HEK293 (cell line): ENCODE data around the gene SBNO2.

Source experiments
- CTCF ChIA-PET: fragments of 350-600 bp; formaldehyde crosslinking; extraction: SDS; loops from one replicate; lab custom pipeline; 2021; ENCODE audit warnings: antibody characterized with exemption; lab: Yijun Ruan, JAX
- POLR2A ChIA-PET: fragments of 300-600 bp; formaldehyde crosslinking; extraction: SDS; loops from one replicate; lab custom pipeline; 2020; ENCODE audit warnings: antibody characterized with exemption, inconsistent platforms; lab: Yijun Ruan, JAX
- H3K27ac ChIP-seq: fragments of 200-500 bp; sonication (Bioruptor generic); 2 replicates; pipeline ENCODE4 v1.5.1; 2014; ENCODE audit warnings: low read depth, low read length, control low read depth, inconsistent platforms; ENCODE audit errors: extremely low read depth
- H3K36me3 ChIP-seq, 2 experiments: fragments of 200-500 bp in 1 of 2; sonication (Bioruptor generic) in 1 of 2; 1 replicate in 1 of 2; 2 replicates in 1 of 2; pipeline ENCODE4 v1.5.1; 2014 to 2017; ENCODE audit warnings: inconsistent platforms in 2 of 2, low read length in 2 of 2; ENCODE audit not compliant: control insufficient read depth in 2 of 2, insufficient read depth in 1 of 2
- H3K4me1 ChIP-seq: fragments of 200-500 bp; sonication (Bioruptor generic); 2 replicates; pipeline ENCODE4 v1.5.1; 2014; ENCODE audit warnings: mild to moderate bottlenecking, low read length, inconsistent platforms; ENCODE audit not compliant: control insufficient read depth, insufficient read depth
- H3K4me3 ChIP-seq: 2 replicates; pipeline ENCODE4 v1.5.1; 2011; ENCODE audit warnings: low read depth, mild to moderate bottlenecking, control low read depth, low read length, moderate library complexity
- H3K9me3 ChIP-seq: fragments of 200-500 bp; sonication (Bioruptor generic); 2 replicates; pipeline ENCODE4 v1.5.1; 2014; ENCODE audit warnings: low read depth, low read length, inconsistent platforms; ENCODE audit not compliant: control insufficient read depth, insufficient read depth
- BCL11B ChIP-seq: fragments of 450-650 bp; formaldehyde crosslinking; IDR thresholded peaks from 2 replicates; pipeline ENCODE4 v1.5.1; 2016; ENCODE audit warnings: low read depth, missing biosample characterization, missing genetic modification characterization
- INSM2 ChIP-seq: fragments of 450-650 bp; formaldehyde crosslinking; IDR thresholded peaks from 2 replicates; pipeline ENCODE4 v1.5.1; 2016; ENCODE audit warnings: missing biosample characterization, missing genetic modification characterization
- KLF1 ChIP-seq: fragments of 450-650 bp; formaldehyde crosslinking; IDR thresholded peaks from 2 replicates; pipeline ENCODE4 v1.5.1; 2016; ENCODE audit warnings: missing biosample characterization, missing genetic modification characterization
- KLF8 ChIP-seq: fragments of 450-650 bp; formaldehyde crosslinking; IDR thresholded peaks from 2 replicates; pipeline ENCODE4 v1.5.1; 2016; ENCODE audit warnings: missing biosample characterization, missing genetic modification characterization
- KLF9 ChIP-seq: fragments of 450-650 bp; formaldehyde crosslinking; IDR thresholded peaks from 2 replicates; pipeline ENCODE4 v1.5.1; 2016; ENCODE audit warnings: missing biosample characterization, missing genetic modification characterization, low read depth
- YY2 ChIP-seq: fragments of 450-650 bp; formaldehyde crosslinking; IDR thresholded peaks from 2 replicates; pipeline ENCODE4 v1.5.1; 2016; ENCODE audit warnings: missing biosample characterization, missing genetic modification characterization
- ZBTB10 ChIP-seq: fragments of 450-650 bp; formaldehyde crosslinking; IDR thresholded peaks from 2 replicates; pipeline ENCODE4 v1.5.1; 2016; ENCODE audit warnings: missing biosample characterization, missing genetic modification characterization
- ZBTB7A ChIP-seq: fragments of 450-650 bp; formaldehyde crosslinking; IDR thresholded peaks from 2 replicates; pipeline ENCODE4 v1.5.1; 2016; ENCODE audit warnings: low read depth, missing biosample characterization, missing genetic modification characterization
- ZFP69B ChIP-seq: fragments of 450-650 bp; formaldehyde crosslinking; IDR thresholded peaks from 2 replicates; pipeline ENCODE4 v1.5.1; 2016; ENCODE audit warnings: missing biosample characterization, missing genetic modification characterization
- ZIC2 ChIP-seq: fragments of 450-650 bp; formaldehyde crosslinking; IDR thresholded peaks from 2 replicates; pipeline ENCODE4 v1.5.1; 2016; ENCODE audit warnings: missing biosample characterization, missing genetic modification characterization
- ZNF24 ChIP-seq: fragments of 450-650 bp; formaldehyde crosslinking; IDR thresholded peaks from 2 replicates; pipeline ENCODE4 v1.5.1; 2016; ENCODE audit warnings: missing biosample characterization, missing genetic modification characterization
- ZNF335 ChIP-seq: fragments of 450-650 bp; formaldehyde crosslinking; conservative IDR thresholded peaks from 2 replicates; pipeline ENCODE4 v1.5.1; 2016; ENCODE audit warnings: missing biosample characterization, missing genetic modification characterization
- ZNF776 ChIP-seq: fragments of 450-650 bp; formaldehyde crosslinking; IDR thresholded peaks from 2 replicates; pipeline ENCODE4 v1.5.0; 2017; ENCODE audit warnings: missing biosample characterization, missing genetic modification characterization, borderline replicate concordance
- ZNF785 ChIP-seq: fragments of 450-650 bp; formaldehyde crosslinking; IDR thresholded peaks from 2 replicates; pipeline ENCODE4 v1.5.1; 2016; ENCODE audit warnings: missing biosample characterization, missing genetic modification characterization
- TF ChIP-seq, protein P1 (sequence below): fragments of 450-650 bp; formaldehyde crosslinking; IDR thresholded peaks from 2 replicates; pipeline ENCODE4 v1.5.1; 2016; ENCODE audit warnings: missing biosample characterization, missing genetic modification characterization
- TF ChIP-seq, protein P2 (sequence below): fragments of 450-650 bp; formaldehyde crosslinking; IDR thresholded peaks from 2 replicates; pipeline ENCODE4 v1.5.1; 2016; ENCODE audit warnings: missing biosample characterization, missing genetic modification characterization, borderline replicate concordance
- TF ChIP-seq, protein P3 (sequence below): fragments of 450-650 bp; formaldehyde crosslinking; IDR thresholded peaks from 2 replicates; pipeline ENCODE4 v1.5.1; 2017; ENCODE audit warnings: missing biosample characterization, missing genetic modification characterization

The SBNO2 gene, protein sequence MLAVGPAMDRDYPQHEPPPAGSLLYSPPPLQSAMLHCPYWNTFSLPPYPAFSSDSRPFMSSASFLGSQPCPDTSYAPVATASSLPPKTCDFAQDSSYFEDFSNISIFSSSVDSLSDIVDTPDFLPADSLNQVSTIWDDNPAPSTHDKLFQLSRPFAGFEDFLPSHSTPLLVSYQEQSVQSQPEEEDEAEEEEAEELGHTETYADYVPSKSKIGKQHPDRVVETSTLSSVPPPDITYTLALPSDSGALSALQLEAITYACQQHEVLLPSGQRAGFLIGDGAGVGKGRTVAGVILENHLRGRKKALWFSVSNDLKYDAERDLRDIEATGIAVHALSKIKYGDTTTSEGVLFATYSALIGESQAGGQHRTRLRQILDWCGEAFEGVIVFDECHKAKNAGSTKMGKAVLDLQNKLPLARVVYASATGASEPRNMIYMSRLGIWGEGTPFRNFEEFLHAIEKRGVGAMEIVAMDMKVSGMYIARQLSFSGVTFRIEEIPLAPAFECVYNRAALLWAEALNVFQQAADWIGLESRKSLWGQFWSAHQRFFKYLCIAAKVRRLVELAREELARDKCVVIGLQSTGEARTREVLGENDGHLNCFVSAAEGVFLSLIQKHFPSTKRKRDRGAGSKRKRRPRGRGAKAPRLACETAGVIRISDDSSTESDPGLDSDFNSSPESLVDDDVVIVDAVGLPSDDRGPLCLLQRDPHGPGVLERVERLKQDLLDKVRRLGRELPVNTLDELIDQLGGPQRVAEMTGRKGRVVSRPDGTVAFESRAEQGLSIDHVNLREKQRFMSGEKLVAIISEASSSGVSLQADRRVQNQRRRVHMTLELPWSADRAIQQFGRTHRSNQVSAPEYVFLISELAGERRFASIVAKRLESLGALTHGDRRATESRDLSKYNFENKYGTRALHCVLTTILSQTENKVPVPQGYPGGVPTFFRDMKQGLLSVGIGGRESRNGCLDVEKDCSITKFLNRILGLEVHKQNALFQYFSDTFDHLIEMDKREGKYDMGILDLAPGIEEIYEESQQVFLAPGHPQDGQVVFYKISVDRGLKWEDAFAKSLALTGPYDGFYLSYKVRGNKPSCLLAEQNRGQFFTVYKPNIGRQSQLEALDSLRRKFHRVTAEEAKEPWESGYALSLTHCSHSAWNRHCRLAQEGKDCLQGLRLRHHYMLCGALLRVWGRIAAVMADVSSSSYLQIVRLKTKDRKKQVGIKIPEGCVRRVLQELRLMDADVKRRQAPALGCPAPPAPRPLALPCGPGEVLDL (N-terminal part only)

DNA sequence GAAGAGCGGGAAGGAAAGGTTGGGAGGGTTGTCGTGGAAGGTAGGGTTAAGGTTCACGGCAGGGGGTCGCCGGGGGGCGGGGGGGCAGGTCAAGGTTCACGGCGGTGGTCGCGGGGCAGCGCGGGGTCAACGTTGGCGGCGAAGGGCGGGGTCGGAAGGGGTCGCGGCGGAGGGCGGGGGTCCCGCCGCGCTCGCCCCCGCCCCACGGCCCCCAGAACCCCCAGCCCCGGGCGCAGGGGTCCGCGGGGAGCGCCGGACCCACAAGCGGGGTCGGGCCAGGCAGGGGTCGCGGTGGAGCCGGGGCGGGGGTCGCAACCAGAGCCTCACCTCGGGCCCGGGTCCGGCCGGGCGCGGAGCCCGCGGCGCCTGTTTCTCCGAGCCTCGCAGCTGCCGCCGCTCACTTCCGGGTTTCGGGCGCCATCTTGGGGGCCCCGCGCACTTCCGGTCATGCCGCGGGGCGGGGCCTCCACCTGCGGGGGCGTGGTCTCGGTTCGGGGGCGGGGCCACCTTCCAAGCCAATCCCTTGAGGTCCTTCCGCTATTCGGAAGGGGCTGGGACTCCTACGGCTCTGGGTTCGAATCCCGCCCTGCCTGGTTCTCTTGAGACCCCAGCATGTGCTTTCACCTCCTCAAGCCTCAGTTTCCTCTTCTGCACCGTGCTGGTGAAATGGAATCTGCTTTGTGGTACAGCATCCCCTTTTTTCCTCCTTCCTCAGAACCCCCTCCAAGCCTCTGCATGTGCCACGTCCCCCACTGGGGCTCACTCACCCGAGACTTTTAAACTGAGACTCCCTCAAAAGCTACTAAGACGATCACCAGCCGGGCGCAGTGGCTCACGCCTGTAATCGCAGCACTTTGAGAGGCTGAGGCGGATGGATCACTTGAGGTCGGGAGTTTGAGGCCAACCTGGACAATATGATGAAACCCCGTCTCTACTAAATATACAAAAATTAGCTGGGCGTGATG, at the start of gene SBNO2:
Gene SBNO2, minus strand, starts transcription at position 424 of the 965 bp plus-strand sequence. CDS start 19,992 bp downstream, outside the sequence.
- ChIA-PET POLR2A (interaction anchor here (1.0 kb wide), 1 partner anchor 11 kb away, joined by 5 read pairs; no protein-coding TSS in a partner anchor), CTCF (interaction anchor here (0.8 to 1.2 kb wide), 2 partner anchors 11 to 13 kb away, joined by 4 to 5 read pairs; no protein-coding TSS in a partner anchor)
- Histone ChIP-seq H3K4me3 (peak within 1 kb of the TSS; percentile 49), H3K9me3 (no peaks in the 10 kb centered on the region), H3K36me3 (peaks cover 0 to 3% of the 10 kb centered on the region in 2 experiments; a peak in 1 of 3 replicates), H3K4me1 (peaks cover 4% of the 10 kb centered on the region), H3K27ac (peak within 1 kb of the TSS; percentile 64)
- TF ChIP-seq KLF9 (tag by site-specific recombination) (peak; percentile 77), ZNF776 (tag by site-specific recombination) (no peak), KLF8 (peak; percentile 14; the same call in 1 of the 2 replicates), ZNF24 (tag by site-specific recombination) (peak; percentile 68; the same call in 1 of the 2 replicates), ZBTB10 (tag by site-specific recombination) (peak; percentile 71; the same call in 1 of the 2 replicates), ZBTB7A (peak; percentile 87), INSM2 (peak; percentile 31; the same call in 1 of the 2 replicates), KLF1 (tag by site-specific recombination) (peak; percentile 26; the same call in 1 of the 2 replicates), BCL11B (tag by site-specific recombination) (no peak), ZIC2 (tag by site-specific recombination) (peak; percentile 45; the same call in 1 of the 2 replicates), YY2 (tag by site-specific recombination) (peak; percentile 53), ZNF335 (tag by site-specific recombination) (peak; percentile 16), ZNF785 (0 out of 2 replicates have a peak, but pooled peaks have one; percentile 27), ZFP69B (tag by site-specific recombination) (peak; percentile 25; the same call in 1 of the 2 replicates)
- TF ChIP-seq, protein P1, sequence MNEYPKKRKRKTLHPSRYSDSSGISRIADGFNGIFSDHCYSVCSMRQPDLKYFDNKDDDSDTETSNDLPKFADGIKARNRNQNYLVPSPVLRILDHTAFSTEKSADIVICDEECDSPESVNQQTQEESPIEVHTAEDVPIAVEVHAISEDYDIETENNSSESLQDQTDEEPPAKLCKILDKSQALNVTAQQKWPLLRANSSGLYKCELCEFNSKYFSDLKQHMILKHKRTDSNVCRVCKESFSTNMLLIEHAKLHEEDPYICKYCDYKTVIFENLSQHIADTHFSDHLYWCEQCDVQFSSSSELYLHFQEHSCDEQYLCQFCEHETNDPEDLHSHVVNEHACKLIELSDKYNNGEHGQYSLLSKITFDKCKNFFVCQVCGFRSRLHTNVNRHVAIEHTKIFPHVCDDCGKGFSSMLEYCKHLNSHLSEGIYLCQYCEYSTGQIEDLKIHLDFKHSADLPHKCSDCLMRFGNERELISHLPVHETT (tag by site-specific recombination) = peak; percentile 35; the same call in 1 of the 2 replicates
- TF ChIP-seq, protein P2, sequence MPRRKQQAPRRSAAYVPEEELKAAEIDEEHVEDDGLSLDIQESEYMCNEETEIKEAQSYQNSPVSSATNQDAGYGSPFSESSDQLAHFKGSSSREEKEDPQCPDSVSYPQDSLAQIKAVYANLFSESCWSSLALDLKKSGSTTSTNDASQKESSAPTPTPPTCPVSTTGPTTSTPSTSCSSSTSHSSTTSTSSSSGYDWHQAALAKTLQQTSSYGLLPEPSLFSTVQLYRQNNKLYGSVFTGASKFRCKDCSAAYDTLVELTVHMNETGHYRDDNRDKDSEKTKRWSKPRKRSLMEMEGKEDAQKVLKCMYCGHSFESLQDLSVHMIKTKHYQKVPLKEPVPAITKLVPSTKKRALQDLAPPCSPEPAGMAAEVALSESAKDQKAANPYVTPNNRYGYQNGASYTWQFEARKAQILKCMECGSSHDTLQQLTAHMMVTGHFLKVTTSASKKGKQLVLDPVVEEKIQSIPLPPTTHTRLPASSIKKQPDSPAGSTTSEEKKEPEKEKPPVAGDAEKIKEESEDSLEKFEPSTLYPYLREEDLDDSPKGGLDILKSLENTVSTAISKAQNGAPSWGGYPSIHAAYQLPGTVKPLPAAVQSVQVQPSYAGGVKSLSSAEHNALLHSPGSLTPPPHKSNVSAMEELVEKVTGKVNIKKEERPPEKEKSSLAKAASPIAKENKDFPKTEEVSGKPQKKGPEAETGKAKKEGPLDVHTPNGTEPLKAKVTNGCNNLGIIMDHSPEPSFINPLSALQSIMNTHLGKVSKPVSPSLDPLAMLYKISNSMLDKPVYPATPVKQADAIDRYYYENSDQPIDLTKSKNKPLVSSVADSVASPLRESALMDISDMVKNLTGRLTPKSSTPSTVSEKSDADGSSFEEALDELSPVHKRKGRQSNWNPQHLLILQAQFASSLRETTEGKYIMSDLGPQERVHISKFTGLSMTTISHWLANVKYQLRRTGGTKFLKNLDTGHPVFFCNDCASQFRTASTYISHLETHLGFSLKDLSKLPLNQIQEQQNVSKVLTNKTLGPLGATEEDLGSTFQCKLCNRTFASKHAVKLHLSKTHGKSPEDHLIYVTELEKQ (tag by site-specific recombination) = no peak
- TF ChIP-seq, protein P3, sequence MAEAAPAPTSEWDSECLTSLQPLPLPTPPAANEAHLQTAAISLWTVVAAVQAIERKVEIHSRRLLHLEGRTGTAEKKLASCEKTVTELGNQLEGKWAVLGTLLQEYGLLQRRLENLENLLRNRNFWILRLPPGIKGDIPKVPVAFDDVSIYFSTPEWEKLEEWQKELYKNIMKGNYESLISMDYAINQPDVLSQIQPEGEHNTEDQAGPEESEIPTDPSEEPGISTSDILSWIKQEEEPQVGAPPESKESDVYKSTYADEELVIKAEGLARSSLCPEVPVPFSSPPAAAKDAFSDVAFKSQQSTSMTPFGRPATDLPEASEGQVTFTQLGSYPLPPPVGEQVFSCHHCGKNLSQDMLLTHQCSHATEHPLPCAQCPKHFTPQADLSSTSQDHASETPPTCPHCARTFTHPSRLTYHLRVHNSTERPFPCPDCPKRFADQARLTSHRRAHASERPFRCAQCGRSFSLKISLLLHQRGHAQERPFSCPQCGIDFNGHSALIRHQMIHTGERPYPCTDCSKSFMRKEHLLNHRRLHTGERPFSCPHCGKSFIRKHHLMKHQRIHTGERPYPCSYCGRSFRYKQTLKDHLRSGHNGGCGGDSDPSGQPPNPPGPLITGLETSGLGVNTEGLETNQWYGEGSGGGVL (tag by site-specific recombination) = no peak
